Measurements from ENCODE around the gene TNFRSF21. TPM values are rescaled to one million over a fixed set of nuclear protein-coding genes. Genes with fewer than 3 reads are reported as not detected.
"Not testable (repeated sequence)": the region's sequence is repeated elsewhere in the genome, so short reads cannot be mapped to it uniquely, and the experiment has no call there.

TNFRSF21 gene
- total RNA-seq, 4 donors from 2014 or later: 14.3 to 63.8 (median 27.9) TPM

DNA sequence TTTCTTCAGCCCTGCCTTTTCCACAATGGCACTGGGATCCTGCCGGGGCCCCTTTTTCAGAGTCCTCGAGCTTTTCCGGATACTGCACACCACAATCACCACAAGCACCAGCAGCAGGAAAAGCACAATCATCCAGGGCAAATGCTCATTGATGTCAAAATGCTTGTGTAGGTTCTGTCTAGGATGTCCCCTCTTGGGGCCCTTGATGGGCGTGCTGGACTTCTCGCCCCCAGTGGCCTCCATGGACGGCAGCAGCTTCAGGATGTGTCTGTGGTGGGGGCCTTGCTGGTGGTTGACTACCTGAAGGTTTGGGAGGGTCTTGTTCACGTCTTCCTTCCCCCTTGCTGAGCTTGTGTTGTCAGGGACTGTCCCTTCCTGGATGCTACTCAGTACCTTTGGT lies 25.7 kb downstream of the TNFRSF21 start:
- Histone ChIP-seq H3K4me1 (peaks cover 0 to 12% (median 0%) of the 10 kb centered on the region in 3 donors), H3K27me3 (no peaks in the 10 kb centered on the region), H3K9me3 (no peaks in the 10 kb centered on the region), H3K27ac (no peak overlapping the region), H3K36me3 (peaks cover 0 to 25% of the 10 kb centered on the region in 2 donors), H3K4me3 (no peak overlapping the region)
- TF ChIP-seq, protein P1, sequence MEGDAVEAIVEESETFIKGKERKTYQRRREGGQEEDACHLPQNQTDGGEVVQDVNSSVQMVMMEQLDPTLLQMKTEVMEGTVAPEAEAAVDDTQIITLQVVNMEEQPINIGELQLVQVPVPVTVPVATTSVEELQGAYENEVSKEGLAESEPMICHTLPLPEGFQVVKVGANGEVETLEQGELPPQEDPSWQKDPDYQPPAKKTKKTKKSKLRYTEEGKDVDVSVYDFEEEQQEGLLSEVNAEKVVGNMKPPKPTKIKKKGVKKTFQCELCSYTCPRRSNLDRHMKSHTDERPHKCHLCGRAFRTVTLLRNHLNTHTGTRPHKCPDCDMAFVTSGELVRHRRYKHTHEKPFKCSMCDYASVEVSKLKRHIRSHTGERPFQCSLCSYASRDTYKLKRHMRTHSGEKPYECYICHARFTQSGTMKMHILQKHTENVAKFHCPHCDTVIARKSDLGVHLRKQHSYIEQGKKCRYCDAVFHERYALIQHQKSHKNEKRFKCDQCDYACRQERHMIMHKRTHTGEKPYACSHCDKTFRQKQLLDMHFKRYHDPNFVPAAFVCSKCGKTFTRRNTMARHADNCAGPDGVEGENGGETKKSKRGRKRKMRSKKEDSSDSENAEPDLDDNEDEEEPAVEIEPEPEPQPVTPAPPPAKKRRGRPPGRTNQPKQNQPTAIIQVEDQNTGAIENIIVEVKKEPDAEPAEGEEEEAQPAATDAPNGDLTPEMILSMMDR (IDR thresholded peaks at IDR 0.05): no peak
- no peak for TF ChIP-seq POLR2AphosphoS5 (IDR thresholded peaks at IDR 0.05)
- TF ChIP-seq EP300 (IDR thresholded peaks at IDR 0.05): no peak
- no peak for TF ChIP-seq POLR2A (IDR thresholded peaks at IDR 0.05)
- no peak for ATAC-seq
- 94% methylated on average over 6 of the region's 7 CpGs; no CpG with 5 or more reads in 1 of the 2 donors for WGBS, 2 donors (ENCODE audit: low coverage in 1 of 2)

GRCh38 chr6:47278545-47278944 lies 31.2 kb downstream of the TNFRSF21 start:
- H3K27ac ChIP-seq: no peak overlapping the region
- TF ChIP-seq POLR2A (IDR thresholded peaks at IDR 0.05): no peak
- no peak for TF ChIP-seq EP300 (IDR thresholded peaks at IDR 0.05)
- no peak for TF ChIP-seq POLR2AphosphoS5 (IDR thresholded peaks at IDR 0.05)
- TF ChIP-seq, protein P1 (IDR thresholded peaks at IDR 0.05): no peak
- ATAC-seq: no peak

GRCh38 chr6:47277702-47278101 lies 32.0 kb downstream of the TNFRSF21 start:
- Histone ChIP-seq H3K27ac (no peak overlapping the region), H3K4me3 (no peak overlapping the region), H3K36me3 (peaks cover 0 to 9% of the 10 kb centered on the region in 2 donors), H3K27me3 (no peaks in the 10 kb centered on the region), H3K4me1 (peaks cover 0 to 37% (median 0%) of the 10 kb centered on the region in 3 donors), H3K9me3 (no peaks in the 10 kb centered on the region)
- WGBS, 2 donors (ENCODE audit: low coverage in 1 of 2): 34 to 81% methylated on average over 2 to 4 of the region's 4 CpGs
- no peak for TF ChIP-seq POLR2AphosphoS5 (IDR thresholded peaks at IDR 0.05)
- TF ChIP-seq, protein P1 (IDR thresholded peaks at IDR 0.05): no peak
- TF ChIP-seq POLR2A (IDR thresholded peaks at IDR 0.05): no peak
- TF ChIP-seq EP300 (IDR thresholded peaks at IDR 0.05): no peak
- ATAC-seq: no peak

More at GRCh38 chr6:47278545-47278944, 31.2 kb downstream of the TNFRSF21 start:
- H3K9me3 ChIP-seq: no peaks in the 10 kb centered on the region
- 83 to 92% methylated on average over 2 to 3 of the region's 3 CpGs for WGBS, 2 donors (ENCODE audit: low coverage in 1 of 2)
- H3K36me3 ChIP-seq: peaks cover 0 to 14% of the 10 kb centered on the region in 2 donors
- H3K4me3 ChIP-seq: no peak overlapping the region
- H3K27me3 ChIP-seq: no peaks in the 10 kb centered on the region
- peaks cover 0 to 37% (median 0%) of the 10 kb centered on the region in 3 donors for H3K4me1 ChIP-seq

GRCh38 chr6:47276377-47276776 lies 33.3 kb downstream of the TNFRSF21 start:
- Histone ChIP-seq H3K9me3 (no peaks in the 10 kb centered on the region), H3K36me3 (peaks cover 0 to 9% of the 10 kb centered on the region in 2 donors), H3K4me1 (peaks cover 0 to 37% (median 0%) of the 10 kb centered on the region in 3 donors), H3K27me3 (no peaks in the 10 kb centered on the region), H3K4me3 (no peak overlapping the region), H3K27ac (no peak overlapping the region)
- ATAC-seq: no peak
- TF ChIP-seq POLR2AphosphoS5 (IDR thresholded peaks at IDR 0.05) (no peak), POLR2A (IDR thresholded peaks at IDR 0.05) (no peak)
- 40 to 49% methylated on average over 2 to 3 of the region's 3 CpGs for WGBS, 2 donors (ENCODE audit: low coverage in 1 of 2)

DNA sequence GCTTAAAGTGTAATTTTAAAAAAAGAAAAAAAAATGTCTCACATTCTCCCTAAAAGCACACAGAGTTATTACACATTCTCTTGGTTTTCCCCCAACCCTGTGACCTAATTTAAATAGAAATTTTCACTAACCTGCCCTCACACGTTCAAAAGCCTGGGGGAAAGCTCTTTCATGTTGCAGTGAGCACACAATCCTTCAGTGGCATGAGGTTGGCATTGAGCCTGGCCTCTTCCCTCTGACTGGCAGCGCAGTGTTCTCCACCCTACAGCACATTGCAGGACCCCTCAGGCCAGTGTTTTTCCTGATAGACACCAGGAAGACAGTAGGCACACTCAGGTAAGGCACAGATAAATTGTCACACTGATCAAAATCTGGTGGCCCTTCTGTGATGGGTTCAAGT lies 34.1 kb downstream of the TNFRSF21 start:
- peaks cover 0 to 35% (median 0%) of the 10 kb centered on the region in 3 donors for H3K4me1 ChIP-seq
- H3K36me3 ChIP-seq: peaks cover 0 to 9% of the 10 kb centered on the region in 2 donors
- no peak overlapping the region for H3K4me3 ChIP-seq
- TF ChIP-seq, protein P1 (IDR thresholded peaks at IDR 0.05): no peak
- no peak for TF ChIP-seq EP300 (IDR thresholded peaks at IDR 0.05)
- TF ChIP-seq POLR2AphosphoS5 (IDR thresholded peaks at IDR 0.05): no peak
- TF ChIP-seq POLR2A (IDR thresholded peaks at IDR 0.05): no peak
- 69 to 71% methylated on average over 1 to 2 of the region's 2 CpGs for WGBS, 2 donors (ENCODE audit: low coverage in 1 of 2)
- no peak overlapping the region for H3K27ac ChIP-seq
- H3K27me3 ChIP-seq: no peaks in the 10 kb centered on the region
- no peaks in the 10 kb centered on the region for H3K9me3 ChIP-seq
- no peak for ATAC-seq

GRCh38 chr6:47275132-47275531 lies 34.6 kb downstream of the TNFRSF21 start:
- not testable (repeated sequence) for ATAC-seq, H3K4me3 ChIP-seq, H3K27me3 ChIP-seq, H3K27ac ChIP-seq, H3K9me3 ChIP-seq, H3K36me3 ChIP-seq
- WGBS, 2 donors (ENCODE audit: low coverage in 1 of 2): 80 to 100% methylated on average over 1 to 5 of the region's 5 CpGs
- peaks cover 0 to 30% (median 0%) of the 10 kb centered on the region in 3 donors for H3K4me1 ChIP-seq
